DMS79 (cell line): ENCODE measurements around the gene ADD3.

Experiments
- DNase-seq: peaks from one replicate; lab custom pipeline; 2025; lab: John Stamatoyannopoulos, UW

ADD3 gene

DNA sequence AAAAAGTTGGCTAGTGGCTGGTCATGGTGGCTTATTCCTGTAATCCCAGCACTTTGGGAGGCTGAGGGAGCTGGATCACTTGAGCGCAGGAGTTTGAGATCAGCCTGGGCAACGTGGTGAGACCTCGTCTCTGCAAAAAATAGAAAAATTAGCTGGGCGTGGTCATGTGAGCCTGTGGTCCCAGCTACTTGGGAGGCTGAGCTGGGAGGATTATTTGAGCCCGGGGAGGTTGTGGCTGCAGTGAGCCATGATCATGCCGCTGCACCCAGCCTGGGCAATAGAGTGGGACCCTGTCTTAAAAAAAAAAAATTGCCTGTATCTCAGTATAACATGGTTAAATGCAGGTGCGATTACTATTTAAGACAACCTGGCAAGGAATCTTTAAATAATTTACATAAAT, 61.0 kb downstream of the ADD3 start:
- DNase-seq, result no peak

DNA sequence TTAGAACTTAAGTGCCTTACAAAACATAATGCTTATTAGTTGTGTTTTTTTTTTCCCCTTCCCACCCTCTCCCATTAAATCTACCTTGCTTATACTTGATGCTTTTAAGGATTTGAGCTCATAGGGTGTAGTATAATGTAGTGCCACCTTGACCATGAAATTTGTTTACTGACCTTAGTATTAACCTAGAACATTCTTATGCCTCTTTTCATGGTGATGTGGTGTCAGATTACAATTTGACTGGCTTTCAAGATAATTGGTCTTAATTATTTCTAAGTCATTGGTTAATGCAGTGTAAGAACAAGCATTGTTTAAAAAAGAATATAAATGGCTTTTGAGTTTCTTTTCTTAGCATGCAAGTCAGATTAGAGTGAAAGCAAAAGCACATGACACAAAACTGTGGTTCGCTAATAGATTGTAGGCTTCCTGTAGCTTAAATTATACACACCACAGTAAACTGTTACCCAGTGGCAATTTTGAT, 61.8 kb downstream of the ADD3 start:
- peak; percentile 25 for DNase-seq

- DNase-seq, result no peak
Measured at GRCh38 chr10:110073896-110074295, 66.1 kb downstream of the ADD3 start.

- no peak for DNase-seq
Measured at GRCh38 chr10:110074298-110074697, 66.5 kb downstream of the ADD3 start.

- DNase-seq, result no peak
Measured at GRCh38 chr10:110074758-110075671, 67.2 kb downstream of the ADD3 start.

DNA sequence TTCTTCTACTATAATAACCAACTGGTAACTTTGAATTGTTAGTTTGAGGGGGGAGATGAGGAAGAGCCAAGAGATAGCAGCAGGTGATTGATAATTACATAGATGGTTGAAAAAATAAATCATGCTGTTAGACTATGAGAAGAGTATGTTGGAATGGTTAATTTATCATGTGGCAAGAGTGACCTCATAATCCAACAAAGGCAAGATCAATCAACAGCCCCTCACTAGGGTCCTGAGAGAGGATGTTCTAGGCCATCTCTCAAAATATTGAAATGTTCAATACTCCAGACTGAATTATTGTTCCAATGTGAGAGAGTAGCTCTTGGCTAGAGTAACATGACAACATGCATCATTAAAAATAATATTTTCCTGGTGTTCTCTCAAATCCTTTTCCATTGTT, 67.9 kb downstream of the ADD3 start:
- no peak for DNase-seq

GRCh38 chr10:110076559-110077318, 69.0 kb downstream of the ADD3 start:
- DNase-seq, result no peak

DNA sequence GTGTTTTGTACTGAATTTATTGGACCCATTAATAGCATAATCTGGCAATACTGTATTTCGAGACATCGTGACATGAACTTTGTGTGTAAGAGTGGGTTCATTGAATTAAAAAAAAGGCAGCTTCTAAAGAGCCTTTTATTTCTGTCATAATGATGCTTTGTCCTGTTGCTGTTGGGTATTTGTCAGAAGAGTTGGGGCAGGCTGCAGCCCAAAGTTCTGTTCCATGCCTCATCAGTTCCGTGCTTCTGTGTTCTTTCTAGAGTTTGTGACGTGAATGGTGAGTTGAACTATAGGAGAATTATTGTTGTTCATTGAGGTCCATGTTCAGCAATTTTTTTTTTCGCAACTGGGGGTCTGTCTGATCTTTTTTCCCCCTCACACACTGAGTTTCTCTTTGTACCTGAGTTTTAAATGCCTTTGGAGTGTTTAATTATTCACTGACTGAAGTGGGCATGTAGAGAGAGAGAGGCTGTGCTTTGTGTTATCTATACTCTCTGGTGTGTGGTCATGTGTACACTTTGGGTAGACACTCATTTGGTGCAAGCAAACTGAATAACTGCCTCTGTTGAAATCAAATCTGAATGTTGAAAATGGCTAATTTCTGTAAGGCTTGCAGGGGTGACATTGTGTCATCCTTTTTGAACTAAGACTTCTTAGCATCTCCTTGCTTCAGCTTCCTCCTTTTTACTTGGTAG, 69.8 kb downstream of the ADD3 start:
- DNase-seq, result no peak

DNA sequence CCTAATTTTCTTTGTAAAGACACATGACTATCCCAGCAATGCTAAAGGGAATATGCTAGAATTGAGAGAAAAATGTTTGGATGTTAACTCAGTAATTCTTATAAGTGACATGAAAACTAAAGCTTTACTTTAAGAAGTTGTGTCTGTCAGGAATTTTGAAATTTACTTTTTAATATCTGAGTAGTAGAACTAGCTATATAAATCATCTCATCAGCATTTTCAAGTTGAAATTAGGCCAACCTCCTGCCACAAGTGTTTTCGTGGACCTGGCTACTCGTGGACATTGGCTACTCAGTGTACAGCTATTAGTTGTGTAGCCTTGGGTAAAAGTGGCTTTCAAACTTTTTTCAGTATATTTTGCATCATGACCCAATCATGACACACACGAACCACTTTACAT, 70.5 kb downstream of the ADD3 start:
- no peak for DNase-seq

GRCh38 chr10:110081911-110082310, 74.1 kb downstream of the ADD3 start:
- no peak for DNase-seq

GRCh38 chr10:110083884-110084283, 76.1 kb downstream of the ADD3 start:
- DNase-seq, result peak; percentile 79

GRCh38 chr10:110087682-110088081, 79.9 kb downstream of the ADD3 start:
- DNase-seq, result no peak

DNA sequence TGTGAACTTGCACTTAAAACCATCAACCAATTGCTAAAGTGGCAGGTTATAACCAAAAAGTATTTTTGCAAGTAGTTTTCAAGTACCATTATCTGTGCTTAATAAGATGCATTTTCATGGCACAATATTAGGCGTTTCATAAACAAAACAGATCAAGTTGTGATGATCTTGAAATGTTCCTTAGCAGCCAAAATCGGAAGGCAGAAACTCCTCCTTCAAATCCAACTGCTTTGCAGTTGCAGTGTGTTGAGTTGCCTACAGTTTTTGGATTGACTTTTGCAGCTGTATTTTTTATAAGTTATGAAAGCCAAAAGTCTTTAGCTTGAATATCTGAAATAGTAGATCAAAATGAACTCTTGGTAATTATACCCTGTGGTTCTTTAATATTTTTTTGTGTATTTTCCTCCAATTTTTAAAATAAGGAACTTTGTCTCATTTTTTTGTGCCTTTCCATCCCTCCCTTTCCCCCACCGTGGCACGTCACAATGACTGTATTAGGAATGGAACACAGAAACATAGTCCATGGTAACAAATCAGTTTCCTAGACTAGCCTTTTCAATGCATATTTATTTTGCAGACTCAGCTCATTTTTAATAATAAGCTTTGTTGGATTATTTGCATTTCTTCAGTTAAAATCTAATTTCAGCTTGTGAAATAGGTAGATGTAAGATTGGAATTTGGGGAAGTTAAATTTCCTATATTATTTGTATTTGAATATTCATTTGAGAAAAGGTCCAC, 80.8 kb downstream of the ADD3 start:
- DNase-seq, result no peak

GRCh38 chr10:110091830-110092229, 84.0 kb downstream of the ADD3 start:
- no peak for DNase-seq

GRCh38 chr10:110093722-110094121, 85.9 kb downstream of the ADD3 start:
- DNase-seq, result no peak

- DNase-seq, result no peak
Measured at GRCh38 chr10:110094786-110095185, 87.0 kb downstream of the ADD3 start.

DNA sequence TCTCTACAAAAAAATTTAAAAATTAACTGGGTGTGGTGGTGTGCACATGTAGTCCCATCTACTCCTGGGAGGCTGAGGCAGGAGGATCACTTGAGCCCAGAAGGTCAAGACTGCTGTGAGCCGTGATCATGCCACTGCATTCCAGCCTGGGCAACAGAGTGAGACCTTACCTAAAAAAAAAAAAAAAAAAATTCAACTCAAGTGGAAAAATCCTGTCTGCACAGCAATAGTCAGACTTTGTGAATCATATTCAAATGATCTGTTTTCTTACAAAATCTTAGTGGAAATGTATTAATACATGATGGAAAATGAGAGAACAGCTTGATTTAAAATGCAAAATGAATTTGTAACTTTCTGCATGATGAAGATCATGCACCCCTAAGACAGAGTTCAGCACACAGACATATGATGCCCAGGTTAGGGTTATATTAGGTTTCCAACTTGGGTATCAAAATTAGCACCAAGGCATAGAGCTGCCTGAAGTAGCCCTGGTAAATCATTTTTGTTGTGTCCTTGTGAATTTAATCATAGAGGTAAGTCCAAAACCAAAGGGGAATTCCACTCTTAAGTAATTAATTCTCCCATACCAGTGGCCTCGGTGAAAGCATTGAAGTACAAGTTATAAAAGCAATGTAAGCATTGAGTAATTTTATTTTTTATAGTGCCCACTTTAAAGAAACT, 93.8 kb downstream of the ADD3 start:
- no peak for DNase-seq

- no peak for DNase-seq
Measured at GRCh38 chr10:110103921-110104461, 96.2 kb downstream of the ADD3 start.

GRCh38 chr10:110105873-110106272, 98.1 kb downstream of the ADD3 start:
- no peak for DNase-seq

DNA sequence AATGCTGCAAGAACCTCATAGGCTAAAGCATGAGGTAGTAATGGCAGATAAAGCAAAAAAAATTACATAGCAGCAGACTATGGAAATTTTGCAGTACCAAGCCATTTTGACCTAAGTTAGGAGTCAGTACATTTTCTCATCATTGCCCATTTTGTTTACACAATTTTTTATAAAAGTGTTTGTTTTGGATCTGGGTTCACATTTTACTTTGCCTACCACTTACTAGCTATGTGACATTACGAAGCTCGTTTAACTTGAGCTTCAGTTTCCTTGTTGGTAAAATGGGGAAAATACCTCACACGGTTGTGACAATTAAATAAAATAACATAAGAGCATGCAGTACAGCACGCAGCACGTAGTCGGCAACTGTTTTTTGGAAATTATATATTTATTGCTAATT, 99.6 kb downstream of the ADD3 start:
- DNase-seq, result no peak

- DNase-seq, result no peak
Measured at GRCh38 chr10:110107887-110108286, 100.1 kb downstream of the ADD3 start.
